GM19463 (cell line): ENCODE measurements around the gene HLA-DRA.

ENCODE experiments used
- ATAC-seq: cut with Tn5 transposase; IDR thresholded peaks from one replicate; pipeline ENCODE4 v1.9.1; 2021; ENCODE audit warnings: mild to moderate bottlenecking, moderate library complexity; ENCODE audit not compliant: unreplicated experiment

HLA-DRA gene

GRCh38 chr6:32473376-32474348, 34.0 kb downstream of the HLA-DRA start:
- ATAC-seq = peak; percentile 96

GRCh38 chr6:32475392-32476206, 35.9 kb downstream of the HLA-DRA start:
- no peak for ATAC-seq

- no peak for ATAC-seq
Measured at GRCh38 chr6:32483968-32484613, 44.4 kb downstream of the HLA-DRA start.

- ATAC-seq = no peak
Measured at GRCh38 chr6:32484614-32484998, 44.9 kb downstream of the HLA-DRA start.

- no peak for ATAC-seq
Measured at GRCh38 chr6:32488083-32488482, 48.4 kb downstream of the HLA-DRA start.

GRCh38 chr6:32491700-32492099, 52.0 kb downstream of the HLA-DRA start:
- no peak for ATAC-seq

GRCh38 chr6:32492351-32492750, 52.7 kb downstream of the HLA-DRA start:
- no peak for ATAC-seq
